ENCODE measurements around the gene SDHA.
"Not testable (repeated sequence)": the region's sequence is repeated elsewhere in the genome, so short reads cannot be mapped to it uniquely, and the experiment has no call there.

The SDHA gene

GRCh38 chr5:243683-244367 is 25.7 kb downstream of the SDHA start:
- not testable (repeated sequence) for H3K18ac ChIP-seq (ENCODE audit: low read length); H2AK5ac ChIP-seq (ENCODE audit: low read depth, low read length); H3K27ac ChIP-seq (replicated peaks; ENCODE audit: low read length); H3K4me2 ChIP-seq (ENCODE audit: insufficient read depth, low read length, poor library complexity, severe bottlenecking); H3K4me3 ChIP-seq (ENCODE audit: low read length in 2 of 2); H3K79me1 ChIP-seq (ENCODE audit: low read depth, low read length); H2BK5ac ChIP-seq (ENCODE audit: low read length); H3K14ac ChIP-seq (ENCODE audit: low read length); DNase-seq (ENCODE audit: low spot score); H4K8ac ChIP-seq (ENCODE audit: low read depth, low read length); H4K91ac ChIP-seq (ENCODE audit: low read depth, low read length, poor library complexity); H3K4me1 ChIP-seq (ENCODE audit: control insufficient read depth in 2 of 2, insufficient read depth in 1 of 2, low read depth in 1 of 2, low read length in 2 of 2); H3K9ac ChIP-seq (ENCODE audit: low read depth, low read length, poor library complexity); H3K4ac ChIP-seq (ENCODE audit: low read length); H3K23ac ChIP-seq (ENCODE audit: low read depth, low read length, poor library complexity); H2BK15ac ChIP-seq (ENCODE audit: low read length); H3K27me3 ChIP-seq (ENCODE audit: control insufficient read depth in 3 of 3, insufficient read depth in 3 of 3, low read depth in 1 of 3, low read length in 3 of 3); H2BK12ac ChIP-seq (ENCODE audit: low read length); H2BK120ac ChIP-seq (ENCODE audit: low read depth, low read length); H3K9me3 ChIP-seq (replicated peaks in 1 of 2; ENCODE audit: control insufficient read depth in 2 of 2, insufficient read depth in 1 of 2, low read depth in 1 of 2, low read length in 2 of 2); H2AFZ ChIP-seq (ENCODE audit: low read length)
- WGBS, 2 donors (ENCODE audit: extremely low coverage in 2 of 2, insufficient read length in 2 of 2, insufficient replicate concordance in 1 of 2) = no CpG with 5 or more reads among the region's 12 CpGs
- H3K36me3 ChIP-seq (replicated peaks in 1 of 2; ENCODE audit: control insufficient read depth in 2 of 2, insufficient read depth in 2 of 2, low read length in 2 of 2) = peaks cover 25 to 85% of the 10 kb centered on the region in 2 donors

- no CpG with 5 or more reads among the region's 5 CpGs for WGBS, 2 donors (ENCODE audit: extremely low coverage in 2 of 2, insufficient read length in 2 of 2, insufficient replicate concordance in 1 of 2)
- not testable (repeated sequence) for H3K9ac ChIP-seq (ENCODE audit: low read depth, low read length, poor library complexity); H3K9me3 ChIP-seq (replicated peaks in 1 of 2; ENCODE audit: control insufficient read depth in 2 of 2, insufficient read depth in 1 of 2, low read depth in 1 of 2, low read length in 2 of 2)
Observed at GRCh38 chr5:245717-246116, 27.6 kb downstream of the SDHA start.

GRCh38 chr5:250396-250795 is 32.3 kb downstream of the SDHA start:
- not testable (repeated sequence) for DNase-seq (ENCODE audit: low spot score); H2BK12ac ChIP-seq (ENCODE audit: low read length); H3K79me1 ChIP-seq (ENCODE audit: low read depth, low read length); H3K4me3 ChIP-seq (ENCODE audit: low read length in 2 of 2); H3K23ac ChIP-seq (ENCODE audit: low read depth, low read length, poor library complexity); H2BK120ac ChIP-seq (ENCODE audit: low read depth, low read length); H3K27me3 ChIP-seq (ENCODE audit: control insufficient read depth in 3 of 3, insufficient read depth in 3 of 3, low read depth in 1 of 3, low read length in 3 of 3); H3K18ac ChIP-seq (ENCODE audit: low read length); H3K9ac ChIP-seq (ENCODE audit: low read depth, low read length, poor library complexity); H3K27ac ChIP-seq (replicated peaks; ENCODE audit: low read length); H3K4me1 ChIP-seq (ENCODE audit: control insufficient read depth in 2 of 2, insufficient read depth in 1 of 2, low read depth in 1 of 2, low read length in 2 of 2); H2BK5ac ChIP-seq (ENCODE audit: low read length); H3K4ac ChIP-seq (ENCODE audit: low read length); H2AFZ ChIP-seq (ENCODE audit: low read length); H3K4me2 ChIP-seq (ENCODE audit: insufficient read depth, low read length, poor library complexity, severe bottlenecking); H2AK5ac ChIP-seq (ENCODE audit: low read depth, low read length); H3K9me3 ChIP-seq (replicated peaks in 1 of 2; ENCODE audit: control insufficient read depth in 2 of 2, insufficient read depth in 1 of 2, low read depth in 1 of 2, low read length in 2 of 2); H2BK15ac ChIP-seq (ENCODE audit: low read length); H4K8ac ChIP-seq (ENCODE audit: low read depth, low read length); H3K14ac ChIP-seq (ENCODE audit: low read length); H4K91ac ChIP-seq (ENCODE audit: low read depth, low read length, poor library complexity)
- no CpG with 5 or more reads among the region's 9 CpGs for WGBS, 2 donors (ENCODE audit: extremely low coverage in 2 of 2, insufficient read length in 2 of 2, insufficient replicate concordance in 1 of 2)
- peaks cover 18 to 87% of the 10 kb centered on the region in 2 donors for H3K36me3 ChIP-seq (replicated peaks in 1 of 2; ENCODE audit: control insufficient read depth in 2 of 2, insufficient read depth in 2 of 2, low read length in 2 of 2)

More at GRCh38 chr5:245717-246116, 27.6 kb downstream of the SDHA start:
- H3K4me3 ChIP-seq (ENCODE audit: low read length in 2 of 2); H2BK120ac ChIP-seq (ENCODE audit: low read depth, low read length); H3K27ac ChIP-seq (replicated peaks; ENCODE audit: low read length); H3K23ac ChIP-seq (ENCODE audit: low read depth, low read length, poor library complexity); H3K18ac ChIP-seq (ENCODE audit: low read length); H3K79me1 ChIP-seq (ENCODE audit: low read depth, low read length); H2BK5ac ChIP-seq (ENCODE audit: low read length); H2BK12ac ChIP-seq (ENCODE audit: low read length); H3K14ac ChIP-seq (ENCODE audit: low read length); H4K91ac ChIP-seq (ENCODE audit: low read depth, low read length, poor library complexity); H3K4ac ChIP-seq (ENCODE audit: low read length); H3K4me1 ChIP-seq (ENCODE audit: control insufficient read depth in 2 of 2, insufficient read depth in 1 of 2, low read depth in 1 of 2, low read length in 2 of 2); H3K27me3 ChIP-seq (ENCODE audit: control insufficient read depth in 3 of 3, insufficient read depth in 3 of 3, low read depth in 1 of 3, low read length in 3 of 3); H2AK5ac ChIP-seq (ENCODE audit: low read depth, low read length); DNase-seq (ENCODE audit: low spot score); H2AFZ ChIP-seq (ENCODE audit: low read length); H3K4me2 ChIP-seq (ENCODE audit: insufficient read depth, low read length, poor library complexity, severe bottlenecking); H2BK15ac ChIP-seq (ENCODE audit: low read length); H4K8ac ChIP-seq (ENCODE audit: low read depth, low read length): not testable (repeated sequence)
- peaks cover 22 to 85% of the 10 kb centered on the region in 2 donors for H3K36me3 ChIP-seq (replicated peaks in 1 of 2; ENCODE audit: control insufficient read depth in 2 of 2, insufficient read depth in 2 of 2, low read length in 2 of 2)

- H2BK12ac ChIP-seq (ENCODE audit: low read length); H2BK15ac ChIP-seq (ENCODE audit: low read length); H3K9me3 ChIP-seq (replicated peaks in 1 of 2; ENCODE audit: control insufficient read depth in 2 of 2, insufficient read depth in 1 of 2, low read depth in 1 of 2, low read length in 2 of 2); DNase-seq (ENCODE audit: low spot score); H3K4me1 ChIP-seq (ENCODE audit: control insufficient read depth in 2 of 2, insufficient read depth in 1 of 2, low read depth in 1 of 2, low read length in 2 of 2); H4K91ac ChIP-seq (ENCODE audit: low read depth, low read length, poor library complexity); H2BK120ac ChIP-seq (ENCODE audit: low read depth, low read length); H3K18ac ChIP-seq (ENCODE audit: low read length); H3K23ac ChIP-seq (ENCODE audit: low read depth, low read length, poor library complexity); H4K8ac ChIP-seq (ENCODE audit: low read depth, low read length); H3K9ac ChIP-seq (ENCODE audit: low read depth, low read length, poor library complexity); H3K27me3 ChIP-seq (ENCODE audit: control insufficient read depth in 3 of 3, insufficient read depth in 3 of 3, low read depth in 1 of 3, low read length in 3 of 3); H2BK5ac ChIP-seq (ENCODE audit: low read length); H3K4me3 ChIP-seq (ENCODE audit: low read length in 2 of 2); H2AFZ ChIP-seq (ENCODE audit: low read length); H2AK5ac ChIP-seq (ENCODE audit: low read depth, low read length); H3K14ac ChIP-seq (ENCODE audit: low read length); H3K4ac ChIP-seq (ENCODE audit: low read length); H3K79me1 ChIP-seq (ENCODE audit: low read depth, low read length); H3K27ac ChIP-seq (replicated peaks; ENCODE audit: low read length); H3K4me2 ChIP-seq (ENCODE audit: insufficient read depth, low read length, poor library complexity, severe bottlenecking): not testable (repeated sequence)
- WGBS, 2 donors (ENCODE audit: extremely low coverage in 2 of 2, insufficient read length in 2 of 2, insufficient replicate concordance in 1 of 2) = no CpG with 5 or more reads among the region's 12 CpGs
- H3K36me3 ChIP-seq (replicated peaks in 1 of 2; ENCODE audit: control insufficient read depth in 2 of 2, insufficient read depth in 2 of 2, low read length in 2 of 2) = peaks cover 18 to 86% of the 10 kb centered on the region in 2 donors
Observed at GRCh38 chr5:251016-251415, 32.9 kb downstream of the SDHA start.
